CD14-positive monocyte (primary cell): ENCODE data around the gene DNMBP. TPM values are rescaled to one million over a fixed set of nuclear protein-coding genes. Genes with fewer than 3 reads are reported as not detected.

Experiments used
- DNase-seq, 3 donors: peaks; one replicate each; pipeline ENCODE4 v3.0.0-alpha.2; 2011 to 2022
- H2AFZ ChIP-seq: 2 replicates; pipeline ENCODE4 v1.6.0; 2012; ENCODE audit warnings: mild to moderate bottlenecking, low read depth, low read length, inconsistent platforms; ENCODE audit not compliant: insufficient read depth, poor library complexity, severe bottlenecking
- H3K27ac ChIP-seq, 2 donors: 1 replicate in 1 of 2; 2 replicates in 1 of 2; pipeline ENCODE4 v1.5.1; 2012 to 2013; ENCODE audit warnings: low read length in 2 of 2, control low read depth in 1 of 2, inconsistent platforms in 1 of 2, low read depth in 1 of 2, mild to moderate bottlenecking in 1 of 2
- H3K27me3 ChIP-seq, 2 donors: one replicate each; pipeline versions ENCODE4 v1.6.0 to v1.6.1; 2011 to 2013; ENCODE audit warnings: low read length in 2 of 2; ENCODE audit not compliant: control insufficient read depth in 2 of 2, insufficient read depth in 2 of 2
- H3K36me3 ChIP-seq, 2 donors: replicated peaks in 1 of 2; 1 replicate in 1 of 2; 2 replicates in 1 of 2; pipeline versions ENCODE4 v1.5.1 to v1.6.1; 2012 to 2013; ENCODE audit warnings: low read length in 2 of 2, control low read depth in 1 of 2, inconsistent platforms in 1 of 2, mild to moderate bottlenecking in 1 of 2; ENCODE audit not compliant: insufficient read depth in 2 of 2, control insufficient read depth in 1 of 2
- H3K4me1 ChIP-seq, 2 donors: 1 replicate in 1 of 2; 2 replicates in 1 of 2; pipeline versions ENCODE4 v1.5.1 to v1.6.1; 2012 to 2013; ENCODE audit warnings: low read length in 2 of 2, control low read depth in 1 of 2, inconsistent platforms in 1 of 2, mild to moderate bottlenecking in 1 of 2, moderate library complexity in 1 of 2; ENCODE audit not compliant: insufficient read depth in 2 of 2, control insufficient read depth in 1 of 2
- H3K4me2 ChIP-seq: replicated peaks from 2 replicates; pipeline ENCODE3; 2012; ENCODE audit warnings: low read length, moderate library complexity, mild to moderate bottlenecking; ENCODE audit not compliant: poor library complexity, severe bottlenecking; ENCODE audit errors: extremely low read depth
- H3K4me3 ChIP-seq, 3 experiments: fragments of 200-600 bp in 1 of 3; sonication (generic) in 1 of 3; replicated peaks in 1 of 3; 1 replicate in 2 of 3; 2 replicates in 1 of 3; pipeline ENCODE4 v1.5.1; 2011 to 2013; ENCODE audit warnings: low read length in 3 of 3, mild to moderate bottlenecking in 3 of 3, control low read depth in 2 of 3, low read depth in 2 of 3, inconsistent platforms in 1 of 3, moderate library complexity in 1 of 3
- H3K79me2 ChIP-seq: 2 replicates; pipeline ENCODE4 v1.6.0; 2012; ENCODE audit warnings: mild to moderate bottlenecking, control low read depth, inconsistent platforms, low read length, moderate library complexity; ENCODE audit not compliant: insufficient read depth
- H3K9ac ChIP-seq: 2 replicates; pipeline ENCODE4 v1.6.0; 2017; ENCODE audit warnings: low read length, mild to moderate bottlenecking; ENCODE audit not compliant: insufficient read depth, poor library complexity, severe bottlenecking
- H3K9me3 ChIP-seq, 2 donors: replicated peaks in 1 of 2; 1 replicate in 1 of 2; 2 replicates in 1 of 2; pipeline versions ENCODE4 v1.5.1 to v1.6.1; 2012 to 2013; ENCODE audit warnings: low read length in 2 of 2, control low read depth in 1 of 2; ENCODE audit not compliant: control insufficient read depth in 1 of 2, insufficient read depth in 1 of 2
- H4K20me1 ChIP-seq: 2 replicates; pipeline ENCODE4 v1.6.0; 2012; ENCODE audit warnings: mild to moderate bottlenecking, low read length, control low read depth, moderate library complexity; ENCODE audit not compliant: insufficient read depth
- H3K27ac Mint-ChIP-seq, 7 donors: one replicate each; pipeline ENCODE4 v1.8.0; 2020; ENCODE audit warnings: mild to moderate bottlenecking in 7 of 7, mixed read lengths in 7 of 7, moderate library complexity in 6 of 7, inconsistent platforms in 2 of 7
- H3K27me3 Mint-ChIP-seq, 3 donors: one replicate each; pipeline ENCODE4 v1.8.0; 2021 to 2022; ENCODE audit warnings: low read depth in 3 of 3, mild to moderate bottlenecking in 3 of 3, mixed read lengths in 3 of 3, moderate library complexity in 3 of 3, inconsistent platforms in 1 of 3
- H3K36me3 Mint-ChIP-seq, 2 donors: one replicate each; pipeline ENCODE4 v1.8.0; 2020; ENCODE audit warnings: mixed read lengths in 2 of 2, inconsistent platforms in 1 of 2, mild to moderate bottlenecking in 1 of 2
- H3K4me1 Mint-ChIP-seq: one replicate; pipeline ENCODE4 v1.8.0; 2020; ENCODE audit warnings: mild to moderate bottlenecking, mixed read lengths
- H3K4me3 Mint-ChIP-seq, 2 donors: one replicate each; pipeline ENCODE4 v1.8.0; 2020; ENCODE audit warnings: mild to moderate bottlenecking in 2 of 2, mixed read lengths in 2 of 2, moderate library complexity in 1 of 2
- H3K9me3 Mint-ChIP-seq, 7 donors: one replicate each; pipeline ENCODE4 v1.8.0; 2020 to 2022; ENCODE audit warnings: mixed read lengths in 7 of 7, mild to moderate bottlenecking in 6 of 7, moderate library complexity in 6 of 7, inconsistent platforms in 2 of 7
- WGBS: methylation state at CpG from one replicate; pipeline ENCODE4 v1.1.5; 2013; ENCODE audit warnings: missing lambda C conversion rate; ENCODE audit not compliant: insufficient coverage; 5-methylcytosine and 5-hydroxymethylcytosine counted together
- intact Hi-C, 2 donors: fragments of 100-400 bp; cut with micrococcal nuclease; formaldehyde crosslinking; loops; one replicate each; pipeline versions ENCODE4 v1.15.0 to v1.15.1; 2023
- polyA plus RNA-seq, 3 donors: library from polyadenylated mRNA; depleted of rRNA in 1 of 3; unstranded in 2 of 3; stranded (reverse) in 1 of 3; fragments of 300-500 nt in 2 of 3; fragments of >200 nt in 1 of 3; fragmentation: Illumina TruSeq in 2 of 3; gene quantifications; 1 replicate in 2 of 3; 2 replicates in 1 of 3; pipeline ENCODE4 v1.2.3, GENCODE V29; 2012 to 2021
- TF ChIP-seq, protein P1 (sequence below): fragments of 200-600 bp; IDR thresholded peaks from one replicate; pipeline ENCODE4 v1.8.0; 2022; ENCODE audit warnings: antibody characterized with exemption, mild to moderate bottlenecking

The DNMBP gene
- polyA plus RNA-seq, 3 donors = 0.83 to 10.3 (median 1.2) TPM

DNA sequence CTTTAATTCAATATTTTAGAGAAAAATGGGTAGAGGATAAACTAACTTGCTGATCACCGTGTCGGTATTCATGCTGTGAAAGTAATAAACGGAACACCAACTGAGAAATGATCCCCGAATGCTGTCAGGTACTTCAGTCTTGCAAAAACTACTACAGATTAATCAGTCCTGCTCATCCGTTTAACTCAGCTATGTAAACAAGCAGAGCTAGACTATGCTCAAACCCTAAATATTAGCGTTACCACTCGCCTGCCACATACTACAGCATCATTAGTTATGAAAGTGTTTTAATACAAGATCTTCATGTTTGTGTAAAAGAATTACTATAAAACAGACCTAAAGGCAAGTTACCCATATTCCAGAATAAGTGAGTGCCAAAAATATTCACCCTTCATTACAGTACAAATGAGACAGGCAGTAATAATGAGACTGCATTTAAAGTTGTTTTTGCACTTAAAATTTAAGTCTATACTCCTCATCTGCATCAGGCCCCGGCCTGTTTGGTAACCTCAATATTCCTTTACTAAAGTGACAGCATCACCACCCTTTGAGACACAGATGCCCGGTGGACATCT, 952 bp downstream of the DNMBP start:
- H3K4me3 Mint-ChIP-seq = peak overlapping the region; percentile 91 to 92

DNA sequence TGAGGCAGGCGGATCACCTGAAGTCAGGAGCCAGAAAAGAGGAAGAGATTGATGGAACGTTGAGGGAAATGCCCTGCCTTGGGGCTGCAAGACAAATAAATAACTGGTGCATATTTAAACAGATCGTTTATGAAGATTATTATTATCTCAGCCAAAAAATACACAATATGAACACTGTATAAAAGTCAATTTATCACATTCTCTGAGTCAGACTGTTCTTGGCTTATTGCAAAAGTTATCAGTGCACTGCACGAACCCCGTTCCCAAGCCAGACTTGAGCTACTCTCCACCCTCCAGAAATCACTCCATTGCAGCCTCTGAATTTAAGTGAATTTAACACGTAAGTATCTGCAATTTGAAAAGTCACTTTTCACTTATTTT, 1.6 kb downstream of the DNMBP start:
- Histone ChIP-seq H2AFZ (no peak overlapping the region), H3K9ac (no peak overlapping the region), H3K4me3 (peak overlapping the region in 1 of 3 experiments; percentile 84), H4K20me1 (peaks cover 13% of the 10 kb centered on the region), H3K27ac (no peak overlapping the region), H3K27me3 (no peaks in the 10 kb centered on the region), H3K36me3 (no peaks in the 10 kb centered on the region), H3K4me2 (peak overlapping the region; percentile 98), H3K9me3 (no peaks in the 10 kb centered on the region), H3K4me1 (peaks cover 26 to 41% of the 10 kb centered on the region in 2 donors), H3K79me2 (peaks cover 42% of the 10 kb centered on the region)
- no peak for DNase-seq
- 100% methylated on average over 2 of the region's 6 CpGs for WGBS
- TF ChIP-seq, protein P1, sequence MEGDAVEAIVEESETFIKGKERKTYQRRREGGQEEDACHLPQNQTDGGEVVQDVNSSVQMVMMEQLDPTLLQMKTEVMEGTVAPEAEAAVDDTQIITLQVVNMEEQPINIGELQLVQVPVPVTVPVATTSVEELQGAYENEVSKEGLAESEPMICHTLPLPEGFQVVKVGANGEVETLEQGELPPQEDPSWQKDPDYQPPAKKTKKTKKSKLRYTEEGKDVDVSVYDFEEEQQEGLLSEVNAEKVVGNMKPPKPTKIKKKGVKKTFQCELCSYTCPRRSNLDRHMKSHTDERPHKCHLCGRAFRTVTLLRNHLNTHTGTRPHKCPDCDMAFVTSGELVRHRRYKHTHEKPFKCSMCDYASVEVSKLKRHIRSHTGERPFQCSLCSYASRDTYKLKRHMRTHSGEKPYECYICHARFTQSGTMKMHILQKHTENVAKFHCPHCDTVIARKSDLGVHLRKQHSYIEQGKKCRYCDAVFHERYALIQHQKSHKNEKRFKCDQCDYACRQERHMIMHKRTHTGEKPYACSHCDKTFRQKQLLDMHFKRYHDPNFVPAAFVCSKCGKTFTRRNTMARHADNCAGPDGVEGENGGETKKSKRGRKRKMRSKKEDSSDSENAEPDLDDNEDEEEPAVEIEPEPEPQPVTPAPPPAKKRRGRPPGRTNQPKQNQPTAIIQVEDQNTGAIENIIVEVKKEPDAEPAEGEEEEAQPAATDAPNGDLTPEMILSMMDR = no peak
- intact Hi-C loops = loop anchor here in 1 of 2 donors (2.0 to 5.0 kb wide), 3 partner anchors 13 to 91 kb away; no protein-coding TSS in a partner anchor
- H3K9me3 Mint-ChIP-seq = peaks cover 0 to 4% (median 0%) of the 10 kb centered on the region in 7 donors
- peak overlapping the region; percentile 46 to 91 for H3K4me3 Mint-ChIP-seq
- peaks cover 8 to 21% (median 17%) of the 10 kb centered on the region in 3 donors for H3K27me3 Mint-ChIP-seq
- peaks cover 4 to 10% of the 10 kb centered on the region in 2 donors for H3K36me3 Mint-ChIP-seq
- no peak overlapping the region for H3K27ac Mint-ChIP-seq
- H3K4me1 Mint-ChIP-seq = peaks cover 45% of the 10 kb centered on the region

More for the DNA sequence above, 952 bp downstream of the DNMBP start:
- Histone ChIP-seq H3K4me1 (peaks cover 26 to 41% of the 10 kb centered on the region in 2 donors), H3K4me3 (peak overlapping the region; percentile 70 to 84 (median 81)), H3K9me3 (no peaks in the 10 kb centered on the region), H3K4me2 (peak overlapping the region; percentile 98), H4K20me1 (peaks cover 13% of the 10 kb centered on the region), H3K27ac (peak overlapping the region in 1 of 2 donors; percentile 76), H2AFZ (peak overlapping the region; percentile 86), H3K36me3 (no peaks in the 10 kb centered on the region), H3K27me3 (no peaks in the 10 kb centered on the region), H3K9ac (peak overlapping the region; percentile 79), H3K79me2 (peaks cover 38% of the 10 kb centered on the region)
- intact Hi-C loops = loop anchor here in 1 of 2 donors (2.0 to 5.0 kb wide), 3 partner anchors 14 to 91 kb away; no protein-coding TSS in a partner anchor
- H3K27ac Mint-ChIP-seq = peak overlapping the region; percentile 70 to 87 (median 82)
- peaks cover 4 to 10% of the 10 kb centered on the region in 2 donors for H3K36me3 Mint-ChIP-seq
- TF ChIP-seq, protein P1 = no peak
- peaks cover 45% of the 10 kb centered on the region for H3K4me1 Mint-ChIP-seq
- peak in 1 of 3 donors; percentile 9 for DNase-seq
- H3K9me3 Mint-ChIP-seq = peaks cover 0 to 4% (median 0%) of the 10 kb centered on the region in 7 donors
- WGBS = 60% methylated on average over 6 of the region's 9 CpGs
- peaks cover 8 to 21% (median 17%) of the 10 kb centered on the region in 3 donors for H3K27me3 Mint-ChIP-seq
